RPMI7951 (cell line): Measurements from ENCODE around the gene CACNB4. TPM values are rescaled to one million over a fixed set of nuclear protein-coding genes. Genes with fewer than 3 reads are reported as not detected.

Experiments
- DNase-seq: peaks from one replicate; pipeline ENCODE4 v3.0.0-alpha.2; 2012; ENCODE audit warnings: low read depth
- total RNA-seq: library from RNA; depleted of rRNA; stranded (reverse); fragments of >200 nt; shearing (Covaris generic); gene quantifications from 2 replicates; pipeline ENCODE4 v1.2.3, GENCODE V29; 2014; rRNA removed

CACNB4 gene
- total RNA-seq, 1 experiment from 2014 or later = 0.12 TPM

GRCh38 chr2:151786483-151786882 is 312.4 kb downstream of the CACNB4 start:
- DNase-seq = no peak

GRCh38 chr2:151786077-151786476 is 312.8 kb downstream of the CACNB4 start:
- no peak for DNase-seq

GRCh38 chr2:151783133-151783520 is 315.7 kb downstream of the CACNB4 start:
- no peak for DNase-seq

Other genes starting within 250 kb of the CACNB4 start
- 31.2 and 36.4 TPM in 2 replicates for gene STAM2, start 76.7 kb upstream of the CACNB4 start, total RNA-seq
- 41.3 and 51.7 TPM in 2 replicates for gene FMNL2, start 236.1 kb upstream of the CACNB4 start, total RNA-seq